Amniotic stem cell (primary cell): ENCODE results near the gene NRAP.
A peak's percentile ranks its signal among the peaks of the same experiment; 100 is the strongest.

Experiments used
- DNase-seq: peaks from one replicate; lab custom pipeline; 2025; lab: John Stamatoyannopoulos, UW

Gene NRAP

DNA sequence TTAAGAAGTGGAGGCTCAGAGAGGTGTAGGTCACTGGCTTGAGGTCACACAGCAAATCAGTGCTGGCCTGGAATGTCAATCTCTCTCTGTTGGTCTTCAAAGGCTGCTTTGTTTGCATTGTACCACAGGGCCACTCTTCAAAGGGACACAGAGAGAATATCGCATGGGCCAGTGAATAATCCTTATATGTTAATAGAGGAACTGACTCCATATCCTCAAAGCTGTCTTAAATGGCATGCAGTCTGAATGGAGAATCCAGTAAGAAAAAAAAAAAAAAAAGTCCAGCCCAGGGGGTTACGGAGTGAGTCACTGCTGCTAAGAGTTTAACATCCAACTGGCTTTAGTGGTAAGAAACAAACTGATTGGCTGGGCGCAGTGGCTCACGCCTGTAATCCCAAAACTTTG lies 54.1 kb downstream of the NRAP start:
- DNase-seq: no peak

DNA sequence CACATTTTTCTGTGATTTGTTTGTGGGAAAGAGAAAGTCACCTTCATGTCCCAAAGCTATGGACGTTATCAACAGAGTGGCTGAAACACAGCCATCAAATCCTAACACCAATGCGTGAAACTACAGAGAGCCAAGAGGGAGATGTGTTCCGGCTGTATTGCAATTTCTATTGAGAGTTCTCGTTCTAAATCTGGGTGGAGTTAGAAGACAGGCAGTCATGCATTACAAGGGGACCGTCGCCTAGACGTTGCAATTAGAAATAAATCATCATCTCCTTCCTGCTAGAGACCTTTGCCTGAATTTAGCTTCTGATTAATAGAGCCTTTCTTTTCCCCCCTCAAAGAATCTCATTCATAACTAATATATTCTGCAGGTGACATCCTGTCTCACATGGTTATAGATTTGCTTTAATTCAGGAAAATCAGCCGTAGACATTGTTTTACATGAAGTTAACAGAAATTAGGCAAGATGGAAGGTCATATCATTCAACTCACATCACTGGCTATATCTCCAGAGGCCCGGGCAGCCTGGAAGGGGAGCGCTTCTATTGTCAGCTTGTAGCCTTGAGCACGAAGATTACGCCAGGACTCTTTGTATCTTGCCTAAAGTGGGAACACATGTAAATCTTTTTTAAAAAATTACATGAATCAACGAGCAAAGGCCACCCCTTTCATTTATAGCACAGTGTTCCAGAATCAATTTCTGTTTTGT lies 58.4 kb downstream of the NRAP start:
- no peak for DNase-seq

GRCh38 chr10:113604572-113604971 lies 59.3 kb downstream of the NRAP start:
- no peak for DNase-seq

DNA sequence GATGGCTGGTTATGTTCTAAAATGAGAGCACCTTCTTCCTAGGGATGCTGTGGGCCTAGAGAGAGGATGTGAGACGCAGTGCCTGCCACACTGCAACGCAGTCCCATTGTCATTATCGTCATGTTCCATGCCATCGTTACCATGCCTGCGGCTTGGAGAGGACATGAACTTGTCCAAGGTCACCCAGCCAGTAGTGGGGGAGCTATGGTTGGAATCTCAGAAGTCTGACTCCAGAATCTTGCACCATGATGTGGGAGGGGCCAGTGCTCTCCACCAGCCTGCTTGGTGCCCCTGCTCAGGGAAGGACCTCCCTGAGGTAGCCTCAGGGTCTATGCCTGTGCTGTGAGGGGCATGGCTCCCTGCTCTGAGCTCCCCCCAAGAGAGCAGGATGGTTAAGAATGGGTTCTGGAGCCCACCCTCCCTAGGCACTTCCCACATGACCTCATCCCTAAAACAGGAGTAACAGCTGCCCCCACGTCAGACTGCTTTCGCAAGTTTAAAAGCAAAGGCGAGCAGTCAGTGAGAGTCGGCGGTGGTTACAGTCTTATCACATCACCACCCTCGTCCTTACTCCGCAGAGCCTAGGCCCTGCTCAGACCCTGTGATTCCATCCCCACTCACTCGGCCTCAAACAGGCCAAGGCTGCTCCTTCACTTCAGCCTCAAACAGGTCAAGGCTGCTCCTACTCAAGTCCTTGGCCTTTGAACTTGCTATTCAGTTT lies 60.6 kb downstream of the NRAP start:
- DNase-seq: no peak

GRCh38 chr10:113600569-113600968 lies 63.3 kb downstream of the NRAP start:
- DNase-seq: no peak

DNA sequence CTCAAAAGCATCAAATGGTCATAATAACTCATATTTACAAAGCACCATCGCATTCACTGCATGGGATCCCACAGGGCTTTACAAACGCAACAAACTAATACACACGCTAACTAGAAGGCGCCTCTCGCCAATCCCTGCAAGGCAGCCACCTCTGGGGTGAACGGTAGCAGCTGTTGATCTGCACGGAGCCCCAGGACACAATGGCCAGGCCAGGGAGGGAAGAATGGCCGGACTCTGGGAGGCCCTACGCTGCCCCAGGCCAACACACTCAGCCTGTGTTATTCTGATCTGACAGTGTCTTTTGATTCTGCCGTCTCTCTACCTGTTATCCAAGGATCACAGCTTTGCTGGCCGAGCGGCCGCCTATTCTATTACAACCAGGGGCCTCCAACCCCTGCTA lies 69.2 kb downstream of the NRAP start:
- no peak for DNase-seq

GRCh38 chr10:113592380-113592779 lies 71.5 kb downstream of the NRAP start:
- no peak for DNase-seq

DNA sequence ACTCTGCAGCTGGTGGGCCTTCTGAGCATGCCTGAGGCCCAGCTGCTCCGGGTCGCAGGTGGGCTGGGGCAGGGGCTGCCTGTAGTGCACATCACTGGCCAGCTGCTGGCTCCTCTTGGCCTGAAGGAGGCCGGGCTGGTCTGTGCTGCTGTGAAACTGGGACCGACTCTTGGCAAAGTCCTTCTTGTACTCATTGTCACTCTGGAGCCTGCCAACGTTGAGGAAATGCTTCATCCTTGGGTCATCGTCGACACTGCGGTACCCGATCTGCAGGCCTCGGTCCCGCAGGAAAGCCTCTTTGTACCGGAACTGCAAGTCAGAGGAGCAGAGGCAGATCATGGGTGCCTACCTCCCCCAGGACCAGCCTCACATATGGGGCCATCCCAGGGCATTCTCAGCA lies 73.3 kb downstream of the NRAP start:
- no peak for DNase-seq

- no peak for DNase-seq
These were observed 74.6 kb downstream of the NRAP start for GRCh38 chr10:113589201-113589770.

- no peak for DNase-seq
These were observed 77.9 kb downstream of the NRAP start for GRCh38 chr10:113585949-113586348.

DNA sequence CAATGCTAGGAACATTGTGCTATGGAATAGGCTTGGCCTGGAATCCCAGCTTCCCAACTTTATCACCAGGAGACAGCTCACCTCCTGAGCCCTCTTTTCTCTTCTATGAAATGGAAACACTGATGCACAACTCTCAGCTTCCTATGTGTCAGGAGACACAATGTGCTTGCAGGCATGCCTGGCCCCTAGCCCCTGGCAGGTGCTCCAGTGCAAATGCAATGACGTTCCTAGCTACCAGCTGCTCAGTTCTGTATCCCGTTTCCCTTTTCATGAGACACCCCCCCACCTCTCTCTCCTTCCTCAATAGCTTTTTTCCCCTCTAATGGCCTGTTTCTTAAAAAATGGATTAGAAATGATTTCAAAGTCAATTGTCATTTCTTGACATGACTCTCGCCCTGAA lies 80.3 kb downstream of the NRAP start:
- no peak for DNase-seq

DNA sequence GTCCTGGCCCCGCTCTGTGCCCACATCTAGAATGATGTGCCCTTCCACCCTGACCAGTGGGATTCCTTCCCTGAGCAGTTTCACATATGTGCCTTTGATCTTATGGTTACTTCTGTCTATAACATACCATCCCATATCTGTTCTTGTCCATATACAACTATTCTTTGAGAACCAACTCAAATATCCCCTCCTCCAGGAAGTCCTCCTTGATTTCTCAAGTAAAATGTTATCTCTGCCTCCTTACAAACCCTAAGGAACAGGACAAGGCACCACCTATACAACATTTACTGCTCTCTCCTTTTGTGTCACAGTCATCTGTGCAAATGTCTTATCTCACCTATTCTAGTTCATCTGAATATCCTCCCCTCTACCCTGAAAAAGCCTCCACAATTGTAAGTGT lies 82.7 kb downstream of the NRAP start:
- DNase-seq: no peak

- DNase-seq: no peak
These were observed 85.1 kb downstream of the NRAP start for GRCh38 chr10:113578773-113579172.

DNA sequence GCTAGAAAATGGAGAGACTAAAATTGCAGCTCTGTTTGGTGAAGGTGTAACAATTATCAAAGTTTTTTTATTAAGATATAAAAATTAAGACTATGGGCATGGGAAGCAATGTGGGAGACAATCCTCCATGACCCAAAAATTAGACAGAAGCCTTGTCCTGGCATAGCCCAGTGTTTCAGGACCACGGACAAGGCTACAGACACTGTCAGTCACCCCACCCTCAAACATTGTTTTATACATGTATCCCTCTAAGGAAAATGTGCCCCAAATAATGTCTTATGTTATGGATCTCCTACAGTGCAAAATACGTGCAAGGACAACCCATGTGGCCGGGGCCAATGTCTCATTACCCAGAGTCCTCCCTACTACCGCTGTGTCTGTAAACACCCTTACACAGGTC lies 87.0 kb downstream of the NRAP start:
- DNase-seq: no peak

GRCh38 chr10:113573368-113573767 lies 90.5 kb downstream of the NRAP start:
- DNase-seq: no peak

GRCh38 chr10:113572520-113573290 lies 91.1 kb downstream of the NRAP start:
- DNase-seq: no peak

DNA sequence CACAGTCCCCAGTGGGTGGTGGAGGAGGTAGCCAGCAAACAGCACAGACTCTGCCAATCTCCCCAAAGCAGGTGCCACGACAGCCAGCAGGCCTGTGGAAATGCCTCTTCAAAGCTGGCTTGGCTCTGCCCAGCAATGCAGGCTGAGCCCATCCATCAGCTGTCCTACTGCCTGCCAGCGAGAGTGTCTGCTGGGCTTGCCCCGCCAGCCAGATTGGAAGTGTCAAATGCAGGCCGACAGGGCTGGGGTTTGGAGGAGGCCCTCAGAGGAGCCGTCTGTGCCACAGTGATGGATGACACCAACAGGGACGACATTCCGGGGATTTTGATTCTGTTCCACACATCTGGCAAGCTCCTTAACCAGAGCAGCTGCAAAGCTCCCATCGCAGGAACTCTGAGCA lies 94.3 kb downstream of the NRAP start:
- no peak for DNase-seq

- DNase-seq: no peak
These were observed 97.0 kb downstream of the NRAP start for GRCh38 chr10:113566888-113567287.

GRCh38 chr10:113565364-113565763 lies 98.5 kb downstream of the NRAP start:
- DNase-seq: no peak

DNA sequence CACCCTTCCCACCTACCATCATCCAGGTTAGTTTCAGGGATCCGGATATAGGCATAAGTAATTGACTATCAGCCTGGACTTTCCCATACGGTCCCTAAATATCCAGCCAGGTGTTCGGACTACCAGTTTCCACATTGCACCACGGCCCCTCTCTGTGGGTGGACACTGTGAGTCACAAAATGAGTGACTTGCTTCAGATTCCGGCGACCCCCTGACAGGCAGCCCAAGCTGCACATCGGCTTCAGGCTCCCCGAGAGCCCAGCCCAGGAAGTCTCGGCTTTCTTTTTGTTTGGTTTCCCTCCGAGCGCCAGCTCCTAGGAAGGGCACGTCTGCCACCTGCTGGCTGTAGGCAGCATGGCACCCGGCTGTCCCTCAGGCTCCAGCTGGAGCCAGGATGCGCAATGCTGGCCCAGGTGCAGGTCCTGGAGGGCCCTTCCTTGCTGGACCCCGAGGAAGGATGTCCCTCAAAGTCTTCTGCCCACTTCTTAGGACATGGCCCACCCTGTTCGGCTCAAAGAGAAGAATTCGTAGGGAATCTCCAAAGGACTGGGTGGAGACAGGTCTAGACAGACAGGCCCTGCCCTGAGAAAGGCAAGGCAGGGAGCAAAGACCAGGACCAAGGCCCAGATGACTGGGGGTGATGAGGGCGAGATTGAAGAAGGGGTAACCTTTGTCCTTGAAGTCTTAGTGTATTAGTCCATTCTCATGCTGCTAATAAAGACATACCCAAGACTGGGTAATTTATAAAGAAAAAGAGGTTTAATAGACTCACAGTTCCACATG lies 100.3 kb downstream of the NRAP start:
- peak; percentile 36 for DNase-seq

DNA sequence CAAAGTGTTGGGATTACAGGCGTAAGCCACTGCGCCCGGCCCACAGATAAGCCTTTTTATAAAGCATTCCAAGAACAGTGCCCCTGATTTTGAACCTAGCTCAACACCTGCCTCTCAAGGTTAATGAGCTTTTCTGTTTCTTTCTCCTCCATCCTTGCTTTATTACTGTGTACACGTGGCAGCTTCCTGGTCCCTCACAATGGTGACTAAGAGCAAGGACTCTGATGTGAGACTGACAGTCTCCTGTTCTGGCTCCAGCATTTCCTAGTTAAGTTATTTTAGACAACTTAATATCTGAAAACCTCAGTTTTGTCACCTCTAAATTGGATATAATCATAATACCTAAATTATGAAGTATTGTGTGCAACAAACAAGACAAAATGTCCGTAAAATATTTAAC lies 101.1 kb downstream of the NRAP start:
- no peak for DNase-seq

DNA sequence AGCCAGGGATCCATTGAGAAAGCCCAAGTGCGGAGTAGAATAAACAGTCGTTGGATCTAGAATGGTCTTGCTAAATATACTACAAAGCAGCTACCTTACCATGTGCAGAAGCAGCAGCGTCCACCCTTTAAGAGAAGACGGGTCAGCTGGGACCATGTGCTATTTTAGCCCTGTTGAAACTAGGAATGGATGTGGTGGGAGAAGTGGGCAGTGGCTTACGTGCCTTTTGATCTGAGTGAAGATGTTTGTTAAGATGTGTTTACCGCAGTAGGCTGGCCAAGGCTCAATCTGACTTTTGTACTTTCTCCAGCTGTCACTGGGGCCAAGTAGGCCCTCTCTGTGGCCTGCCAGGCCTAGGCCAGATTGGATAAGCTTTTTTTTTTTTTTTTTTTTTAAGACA lies 101.8 kb downstream of the NRAP start:
- no peak for DNase-seq
